Cerebellar cortex (tissue), 1 donor: Measurements from ENCODE around the gene OGFOD3.
"Not testable (repeated sequence)": the region's sequence is repeated elsewhere in the genome, so short reads cannot be mapped to it uniquely, and the experiment has no call there.

Experiments used
- DNase-seq: peaks from one replicate; pipeline ENCODE4 v3.0.0-alpha.2; 2015; ENCODE audit warnings: low spot score

OGFOD3 gene

DNA sequence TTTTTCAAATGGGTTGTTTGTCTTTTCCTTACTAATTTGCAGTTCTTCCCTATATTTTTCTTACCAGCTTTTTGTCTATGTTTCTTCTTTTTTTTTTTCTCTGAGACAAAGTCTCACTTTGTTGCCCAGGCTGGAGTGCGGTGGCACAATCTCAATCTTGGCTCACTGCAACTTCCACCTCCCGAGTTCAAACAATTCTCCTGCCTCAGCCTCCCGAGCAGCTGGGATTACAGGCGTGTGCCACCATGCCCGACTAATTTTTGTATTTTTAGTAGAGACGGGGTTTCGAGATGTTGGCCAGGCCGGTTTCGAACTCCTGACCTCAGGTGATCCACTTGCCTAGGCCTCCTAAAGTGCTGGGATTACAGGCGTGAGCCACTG, 45.3 kb downstream of the OGFOD3 start:
- not testable (repeated sequence) for DNase-seq

DNA sequence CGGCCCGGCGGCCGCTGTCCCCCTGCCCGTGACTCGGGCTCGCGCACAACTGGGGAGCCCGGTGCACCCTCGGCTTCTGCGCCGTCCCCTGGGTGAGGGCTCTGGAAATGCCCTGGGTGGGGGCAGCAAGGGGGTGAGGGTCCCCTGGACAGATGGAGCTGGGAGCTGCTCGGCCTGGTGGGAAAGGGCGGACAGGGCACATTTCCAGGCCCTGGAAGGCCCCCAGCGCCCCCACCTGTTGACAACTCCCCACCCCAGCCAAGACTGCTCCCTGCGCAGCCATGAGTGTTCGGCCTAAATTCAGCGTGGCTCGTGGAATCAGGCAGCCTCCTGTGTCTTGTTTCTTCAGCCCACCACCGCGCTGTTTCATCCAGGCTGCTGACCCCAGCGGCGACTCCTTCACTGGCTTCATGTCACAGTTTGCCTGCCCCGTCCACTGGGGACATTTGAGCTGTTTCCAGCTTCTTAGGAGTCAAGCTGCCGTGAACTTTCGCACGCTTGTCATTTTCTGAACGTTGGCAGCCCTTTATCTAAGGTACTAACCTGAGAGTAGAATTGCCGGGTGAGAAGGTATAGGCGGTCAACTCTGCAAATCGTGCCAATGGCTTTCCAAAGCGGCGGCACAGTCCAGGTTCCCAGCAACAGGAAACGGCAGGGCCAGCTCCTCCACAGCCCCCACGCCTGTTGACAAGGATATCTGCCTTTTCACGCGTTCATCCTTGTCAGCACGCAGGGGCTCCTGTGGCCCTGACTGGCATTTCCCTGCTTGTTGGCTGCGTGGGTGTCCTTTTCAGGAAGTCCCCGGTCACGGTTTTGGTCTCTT, 45.9 kb downstream of the OGFOD3 start:
- DNase-seq = no peak

DNA sequence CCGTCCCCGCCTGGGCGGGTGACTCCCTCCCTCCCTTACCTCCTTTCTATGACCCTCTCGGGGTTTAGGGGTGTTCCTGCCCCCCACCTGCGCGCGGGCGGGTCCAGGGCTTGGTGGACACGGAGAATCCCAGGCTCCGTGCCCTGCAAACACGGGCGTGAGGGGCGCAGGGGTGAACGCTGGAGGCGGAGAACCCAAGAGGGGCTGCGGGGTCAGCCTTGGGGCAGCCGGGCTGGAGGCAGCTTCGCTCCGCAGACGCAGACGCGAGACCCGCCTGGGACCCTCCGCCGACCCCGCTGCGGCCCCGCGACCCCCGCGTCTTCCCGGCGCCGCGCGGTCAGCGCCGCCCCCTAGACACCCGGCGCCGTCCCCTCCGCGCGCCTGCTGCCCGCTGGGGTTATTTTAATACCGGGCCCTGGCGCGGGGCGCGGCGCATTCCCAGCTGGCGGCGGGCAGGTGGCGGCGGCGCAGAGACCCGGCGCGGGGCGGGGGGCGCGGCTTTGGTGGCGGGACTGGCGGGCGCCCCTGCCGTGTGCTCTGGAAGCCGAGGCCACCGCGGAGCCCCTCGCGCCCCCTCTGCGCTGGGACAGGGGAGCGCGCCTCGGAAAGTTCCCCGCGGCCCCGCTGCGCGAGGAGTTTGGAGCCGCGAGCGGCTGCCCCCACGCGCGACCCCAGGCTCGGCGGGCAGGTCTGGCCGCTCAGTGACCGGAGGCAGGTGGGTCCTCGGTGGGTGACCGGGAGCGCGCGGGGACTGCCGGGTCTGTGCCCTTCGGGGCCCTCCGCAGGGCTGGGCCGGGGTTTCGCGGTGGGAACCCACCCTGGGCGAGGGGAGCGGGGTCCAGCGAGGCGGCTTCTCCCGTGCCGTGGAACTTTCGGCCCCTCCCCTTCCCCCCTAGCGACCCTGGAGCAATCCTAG, 46.8 kb downstream of the OGFOD3 start, which contains the start of gene UTS2R:
Gene UTS2R, plus strand, starts transcription at position 433 of the 916 bp plus-strand sequence. CDS start 2,560 bp downstream, outside the sequence.
- DNase-seq = no peak

DNA sequence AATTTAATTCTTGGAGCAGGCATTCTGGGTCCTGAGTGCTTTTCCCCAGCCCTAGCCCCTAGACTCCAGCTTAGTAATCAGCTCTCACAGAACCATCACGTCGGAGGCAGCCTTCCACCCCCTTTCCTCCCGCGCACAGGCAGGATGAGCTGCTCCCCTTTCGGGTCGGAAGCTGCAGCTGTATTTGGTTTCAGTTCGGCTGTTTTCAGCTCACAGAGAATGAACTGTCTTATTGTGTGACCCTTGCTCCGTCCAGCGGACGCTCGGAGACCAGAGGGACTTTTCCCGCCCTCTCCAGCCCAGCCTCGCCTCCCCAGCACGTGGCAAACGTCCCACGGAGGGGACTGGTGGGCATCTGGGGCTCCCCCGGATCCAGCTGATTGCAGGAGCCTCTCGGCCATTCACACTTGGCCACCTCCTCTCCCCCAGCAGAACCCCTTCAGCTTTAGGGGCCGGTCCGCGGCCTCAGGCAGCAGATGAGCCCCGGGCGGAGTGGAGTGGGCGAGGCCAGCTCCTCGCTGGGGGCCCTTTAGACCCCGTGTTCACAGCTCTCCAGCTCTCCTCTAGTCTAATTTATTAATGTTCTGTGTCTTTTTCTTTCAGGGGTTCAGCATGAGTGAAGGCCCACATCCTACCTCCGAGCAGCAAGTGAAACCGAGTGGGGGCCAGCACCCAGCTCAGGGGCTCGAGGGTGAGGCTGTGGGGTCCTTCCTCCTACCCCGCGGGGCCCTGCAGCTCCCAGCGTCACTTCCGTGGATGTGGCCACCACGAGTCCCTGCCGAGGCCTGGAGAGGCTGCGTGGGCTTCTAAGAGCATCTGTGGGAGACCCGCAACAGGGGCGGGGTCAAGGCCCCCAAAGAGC, 47.7 kb downstream of the OGFOD3 start:
- no peak for DNase-seq

DNA sequence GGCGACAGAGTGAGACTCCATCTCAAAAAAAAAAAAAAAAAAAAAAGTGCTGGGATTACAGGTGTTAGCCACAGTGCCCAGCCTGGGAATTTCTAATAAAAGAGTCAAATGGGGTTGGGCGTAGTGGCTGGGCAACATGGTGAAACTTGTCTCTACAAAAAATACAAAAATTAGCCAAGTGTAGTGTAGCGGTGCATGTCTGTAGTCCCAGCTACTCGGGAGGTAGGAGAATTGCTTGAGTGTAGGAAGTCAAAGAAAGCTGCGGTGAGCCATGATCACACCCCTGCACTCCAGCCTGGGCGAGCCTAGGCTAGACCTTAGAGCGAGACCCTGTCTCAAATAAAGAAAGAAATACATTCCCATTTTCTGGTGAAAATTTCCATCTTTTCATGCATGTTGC, 49.2 kb downstream of the OGFOD3 start:
- DNase-seq = no peak

DNA sequence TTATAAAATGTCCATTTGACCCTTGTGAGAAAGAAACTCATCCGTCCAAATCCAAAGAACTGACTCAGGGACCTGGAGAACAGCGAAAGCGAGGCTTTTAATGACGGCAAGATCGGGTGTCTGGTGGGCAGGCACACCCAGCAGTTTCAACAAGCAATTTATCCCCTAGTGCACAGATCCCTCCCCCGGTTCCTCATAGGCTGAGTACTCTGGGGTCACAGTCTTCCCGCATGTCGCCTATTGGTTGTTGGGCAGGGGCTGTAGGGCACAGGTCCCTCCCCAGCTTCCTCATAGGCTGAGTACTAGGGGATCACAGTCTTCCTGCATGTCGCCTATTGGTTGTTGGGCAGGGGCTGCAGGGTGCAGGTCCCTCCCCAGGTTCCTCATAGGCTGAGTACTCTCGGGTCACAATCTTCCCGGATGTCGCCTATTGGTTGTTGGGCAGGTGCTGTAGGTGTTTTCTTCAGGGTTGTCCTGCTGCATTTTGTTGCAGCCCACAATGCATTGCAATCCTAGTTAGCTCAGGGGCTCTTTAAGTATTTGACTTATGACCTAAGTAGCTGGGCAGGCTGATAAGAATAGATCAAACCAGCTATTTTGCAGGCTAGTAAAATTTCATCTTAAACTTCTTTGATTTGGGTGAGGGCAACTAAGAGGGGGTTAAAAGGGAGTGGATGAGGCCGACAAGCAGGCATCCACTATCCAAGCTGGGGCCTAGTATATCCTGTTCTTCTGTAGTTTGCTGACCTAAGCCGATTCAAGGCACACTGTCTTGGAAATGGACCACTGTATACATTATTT, 50.5 kb downstream of the OGFOD3 start:
- DNase-seq = peak; percentile 87

DNA sequence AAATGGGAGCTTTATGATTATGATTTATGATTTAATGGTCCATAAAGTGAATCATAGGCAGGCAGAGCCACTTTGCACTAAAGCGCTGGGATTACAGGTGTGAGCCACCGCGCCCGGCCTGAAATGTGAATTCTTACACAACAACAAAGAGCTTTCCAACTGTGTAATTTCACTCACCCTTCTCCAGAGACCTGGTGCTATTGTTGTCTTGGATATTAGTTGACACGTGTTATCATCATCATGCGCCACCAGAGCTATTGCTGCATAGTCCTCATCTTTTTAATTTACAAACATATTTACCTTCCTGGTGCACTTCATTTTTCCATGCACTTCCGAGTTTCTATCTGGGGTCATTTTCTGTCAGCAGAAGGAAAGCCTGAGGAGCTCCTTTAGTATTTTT, 51.6 kb downstream of the OGFOD3 start:
- DNase-seq = no peak

DNA sequence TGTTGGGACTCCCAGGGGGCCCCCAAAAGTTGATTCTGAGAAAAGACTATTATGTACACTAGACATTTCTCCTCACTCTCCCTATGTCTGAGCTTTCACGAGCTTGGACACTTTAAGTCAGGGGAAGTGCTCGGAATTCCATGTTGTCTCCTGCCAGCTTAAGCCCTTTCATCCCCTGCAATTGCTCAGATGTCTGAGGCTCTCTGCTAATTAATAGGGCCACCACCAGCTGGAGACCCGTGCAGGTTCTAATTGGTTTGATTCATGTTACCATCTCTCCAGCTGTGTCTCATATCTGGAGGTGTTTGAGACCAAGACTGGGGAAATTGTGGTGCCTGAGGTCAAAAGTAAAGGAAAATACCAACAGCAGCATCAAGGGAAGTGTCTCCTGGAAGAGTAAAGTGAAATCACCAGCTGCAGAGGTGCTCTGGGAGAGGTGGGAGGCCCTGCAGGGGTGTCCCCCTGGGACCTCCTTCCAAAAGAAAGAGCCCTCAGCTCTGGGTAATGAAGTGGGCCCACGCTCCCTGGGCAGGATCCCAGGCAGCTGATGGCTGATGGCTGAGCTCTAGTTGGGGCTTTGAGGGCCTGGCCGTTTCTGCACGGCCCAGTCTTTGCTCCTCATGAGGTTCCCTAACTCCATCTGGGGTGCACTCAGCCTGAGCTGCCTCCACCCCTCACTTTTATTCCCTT, 52.6 kb downstream of the OGFOD3 start:
- DNase-seq = peak; percentile 46

DNA sequence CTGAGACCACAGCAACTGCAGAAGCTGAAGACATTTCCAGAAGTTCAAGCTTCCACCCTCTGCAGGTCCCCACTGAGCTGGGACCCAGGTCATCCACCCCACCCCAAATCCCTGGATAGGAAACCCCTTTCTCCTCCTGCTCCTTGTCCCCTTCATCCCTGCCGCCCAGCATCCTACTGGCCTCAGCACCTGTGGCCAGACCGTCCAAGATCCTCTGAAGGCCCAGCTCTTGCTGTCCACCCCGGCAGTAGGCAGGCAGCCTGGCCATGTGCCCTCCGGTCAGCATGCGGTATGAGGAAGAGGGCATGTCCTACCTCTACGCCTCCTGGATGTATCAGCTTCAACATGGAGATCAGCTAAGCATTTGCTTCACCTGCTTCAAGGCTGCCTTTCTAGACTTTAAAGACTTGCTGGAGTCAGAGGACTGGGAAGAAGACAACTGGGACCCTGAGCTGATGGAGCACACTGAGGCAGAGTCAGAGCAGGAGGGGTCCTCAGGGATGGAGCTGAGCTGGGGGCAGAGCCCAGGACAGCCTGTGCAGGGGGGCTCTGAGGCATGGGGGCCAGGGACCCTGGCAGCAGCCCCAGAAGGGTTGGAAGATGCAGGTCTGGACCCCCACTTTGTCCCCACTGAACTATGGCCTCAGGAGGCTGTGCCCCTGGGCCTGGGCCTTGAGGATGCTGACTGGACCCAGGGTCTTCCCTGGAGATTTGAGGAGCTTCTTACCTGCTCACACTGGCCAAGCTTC, 56.3 kb downstream of the OGFOD3 start:
- no peak for DNase-seq

DNA sequence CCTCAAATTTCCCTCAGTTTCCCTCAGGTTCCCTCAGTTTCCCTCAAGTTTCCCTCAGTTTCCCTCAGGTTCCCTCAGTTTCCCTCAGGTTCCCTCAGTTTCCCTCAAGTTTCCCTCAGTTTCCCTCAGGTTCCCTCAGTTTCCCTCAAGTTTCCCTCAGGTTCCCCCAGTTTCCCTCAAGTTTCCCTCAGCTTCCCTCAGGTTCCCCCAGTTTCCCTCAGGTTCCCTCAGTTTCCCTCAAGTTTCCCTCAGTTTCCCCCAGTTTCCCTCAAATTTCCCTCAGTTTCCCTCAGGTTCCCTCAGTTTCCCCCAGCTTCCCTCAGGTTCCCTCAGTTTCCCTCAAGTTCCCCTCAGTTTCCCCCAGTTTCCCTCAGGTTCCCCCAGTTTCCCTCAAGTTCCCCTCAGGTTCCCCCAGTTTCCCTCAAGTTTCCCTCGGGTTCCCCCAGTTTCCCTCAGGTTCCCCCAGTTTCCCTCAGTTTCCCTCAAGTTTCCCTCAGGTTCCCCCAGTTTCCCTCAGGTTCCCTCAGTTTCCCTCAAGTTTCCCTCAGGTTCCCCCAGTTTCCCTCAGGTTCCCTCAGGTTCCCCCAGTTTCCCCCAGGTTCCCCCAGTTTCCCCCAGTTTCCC, 58.8 kb downstream of the OGFOD3 start:
- DNase-seq = not testable (repeated sequence)

DNA sequence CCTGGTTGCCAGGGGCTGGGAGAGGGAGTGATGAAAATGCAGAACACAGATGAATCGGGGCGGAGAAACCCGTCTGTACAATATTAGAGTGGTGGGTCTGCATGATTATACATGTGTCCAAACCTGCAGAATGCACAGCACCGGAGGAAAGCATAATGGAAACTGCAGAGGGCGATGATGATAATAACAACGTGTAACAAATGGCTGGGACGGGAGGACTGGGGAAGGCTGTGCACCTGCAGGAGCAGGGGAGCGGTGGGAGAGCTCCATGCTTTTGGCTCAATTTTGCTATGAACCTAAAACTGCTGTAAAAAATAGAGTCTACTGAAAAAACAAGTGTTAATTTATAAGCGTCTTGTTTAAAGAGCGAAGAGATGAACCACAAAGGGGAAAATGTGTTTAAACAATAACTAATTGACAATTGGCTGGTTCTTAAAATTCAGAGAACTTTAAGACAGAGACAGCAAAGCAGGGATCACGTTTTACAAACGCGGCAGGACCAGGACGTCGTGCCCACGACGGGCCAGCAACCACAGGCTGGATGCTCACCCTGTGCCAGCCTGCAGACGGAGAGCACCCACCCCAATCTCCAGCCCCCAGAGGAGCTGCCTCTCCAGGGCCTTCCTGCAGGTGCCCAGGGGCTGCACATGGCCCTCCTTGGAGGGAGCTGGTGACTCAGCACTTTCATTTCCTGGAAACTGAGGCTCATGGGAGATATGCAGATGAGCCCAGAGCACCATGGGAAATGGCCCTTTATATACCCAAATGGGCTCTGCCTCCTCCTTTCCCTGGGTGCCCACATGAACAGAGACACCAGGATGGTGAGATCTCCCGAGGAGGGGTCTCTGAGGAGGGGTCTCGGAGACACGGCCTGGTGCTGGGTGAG, 59.7 kb downstream of the OGFOD3 start, which contains the start of gene TEX19:
Gene TEX19, plus strand, starts transcription at position 783 of the 886 bp plus-strand sequence. CDS start 2,904 bp downstream, outside the sequence.
- peak; percentile 62 for DNase-seq

DNA sequence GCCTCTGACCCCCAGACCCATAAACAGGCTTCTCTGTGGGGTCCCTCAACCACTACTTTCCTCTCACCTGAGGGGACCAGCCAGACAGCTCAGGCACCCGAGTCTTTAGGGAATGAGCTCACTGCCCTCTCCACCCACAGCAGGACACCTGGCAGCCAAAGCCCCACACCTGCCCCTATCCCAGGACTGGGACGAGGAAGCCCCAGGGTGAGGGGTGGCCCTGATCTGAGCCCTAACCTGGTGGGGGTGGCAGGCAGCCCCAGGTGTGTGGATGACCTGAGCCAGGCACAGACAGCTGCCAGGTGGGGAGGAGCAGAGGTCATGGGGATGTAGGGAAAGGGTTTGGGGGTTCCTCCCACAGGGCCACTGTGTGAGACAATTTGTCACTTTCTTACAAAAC, 61.0 kb downstream of the OGFOD3 start:
- DNase-seq = no peak

DNA sequence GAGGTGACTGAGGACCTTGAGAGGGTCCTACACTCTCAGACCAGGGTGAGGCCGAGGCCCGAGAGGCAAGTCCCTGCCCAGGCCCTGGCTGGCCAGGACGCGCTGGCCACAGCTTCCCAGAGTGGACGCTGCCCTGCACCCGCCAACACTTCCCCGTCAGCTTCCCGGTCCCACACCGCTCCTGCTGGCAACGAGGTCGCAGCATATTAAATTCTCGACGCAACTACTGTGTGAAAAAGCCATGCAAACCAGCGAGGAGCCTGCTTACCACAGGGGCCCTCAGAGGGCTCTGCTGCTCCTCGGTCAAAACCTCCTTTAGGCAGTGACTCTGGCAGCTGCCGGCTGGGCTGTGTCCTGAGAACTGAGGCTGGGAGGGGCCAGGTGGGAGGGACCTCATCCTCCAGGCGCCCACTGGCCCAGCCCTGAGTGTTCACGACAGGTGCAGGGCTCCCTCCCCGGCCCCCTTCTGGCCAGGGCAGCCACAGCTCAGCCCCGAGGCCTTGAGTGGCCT, 61.5 kb downstream of the OGFOD3 start:
- DNase-seq = peak; percentile 48

DNA sequence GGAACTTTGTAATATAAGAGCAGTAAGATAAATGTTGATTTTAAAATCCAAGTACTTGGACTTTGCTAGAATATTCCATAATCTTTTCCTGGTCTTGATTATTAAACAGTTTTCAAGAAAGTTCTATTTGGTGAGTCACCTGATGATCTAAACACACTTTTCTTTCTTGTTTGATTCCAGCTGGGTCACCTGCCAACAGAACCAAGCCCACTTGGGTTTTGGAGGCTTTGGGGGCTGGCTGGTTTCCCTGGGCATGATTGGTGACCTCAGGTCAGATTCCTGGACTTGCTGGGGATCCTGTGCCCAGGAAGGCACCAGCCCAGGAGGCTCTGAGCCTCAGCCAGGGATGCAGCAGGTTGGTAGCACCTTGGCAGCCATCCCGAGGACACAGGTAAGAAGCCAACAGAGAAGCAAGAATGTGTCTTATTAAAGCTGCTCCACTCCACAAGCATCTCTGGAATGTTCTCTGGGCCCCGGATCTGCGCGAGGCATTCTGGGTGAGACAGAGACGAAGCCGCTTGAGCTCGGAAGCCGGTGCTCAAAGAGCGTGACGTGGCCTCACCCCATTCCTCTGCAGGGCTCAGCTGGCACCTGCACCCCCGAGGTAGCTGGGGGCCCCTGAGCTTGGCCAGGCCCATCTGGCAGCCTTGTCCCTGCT, 62.5 kb downstream of the OGFOD3 start:
- no peak for DNase-seq

DNA sequence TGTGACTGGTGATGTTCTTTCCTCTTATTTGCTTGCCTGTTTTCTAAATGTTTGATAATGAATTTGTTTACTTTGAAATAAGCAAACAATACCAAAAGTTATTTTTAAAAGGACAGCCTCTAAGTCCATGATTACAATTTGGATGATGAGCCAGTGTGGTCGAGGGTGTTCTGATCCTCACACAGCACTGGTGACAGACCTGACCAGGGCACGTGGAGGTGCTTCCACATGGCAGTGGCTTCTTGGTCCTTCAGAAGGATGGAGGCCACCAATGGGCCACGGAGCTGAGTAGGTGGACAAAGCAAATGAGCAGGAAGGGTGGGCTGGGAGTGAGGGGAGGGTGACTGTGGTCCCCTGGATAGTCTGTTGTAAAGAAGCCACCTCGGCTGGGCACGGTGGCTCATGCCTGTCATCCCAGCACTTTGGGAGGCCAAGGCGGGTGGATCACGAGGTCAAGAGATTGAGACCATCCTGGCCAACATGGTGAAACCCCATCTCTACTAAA, 63.5 kb downstream of the OGFOD3 start:
- DNase-seq = no peak

DNA sequence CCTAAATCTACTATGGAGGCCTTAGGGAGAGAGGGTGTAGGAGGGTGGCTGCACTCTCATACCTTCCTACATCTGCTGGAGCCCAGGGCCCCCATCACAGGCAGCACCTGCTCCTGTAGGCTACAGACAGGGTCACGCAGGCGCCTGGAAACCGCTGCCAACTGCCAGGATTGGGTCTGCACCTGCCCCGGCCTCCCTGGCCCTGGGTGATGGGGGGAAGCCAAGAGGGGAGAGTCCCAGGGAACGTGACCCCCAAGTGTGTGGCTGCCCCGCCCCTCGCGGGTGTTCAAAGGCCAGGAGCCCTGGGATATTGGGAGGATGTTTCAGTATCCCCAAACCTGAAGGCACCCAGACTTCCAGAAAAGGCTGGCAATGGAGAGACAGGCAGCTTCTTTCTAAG, 64.9 kb downstream of the OGFOD3 start:
- no peak for DNase-seq
